HG03025 (cell line): Measurements from ENCODE around the gene DRG2.

Experiments
- ATAC-seq: cut with Tn5 transposase; IDR thresholded peaks from one replicate; pipeline ENCODE4 v1.9.1; 2021; ENCODE audit warnings: mild to moderate bottlenecking, moderate library complexity; ENCODE audit not compliant: unreplicated experiment, low FRiP score

Gene DRG2

GRCh38 chr17:18140648-18141047 lies 52.9 kb downstream of the DRG2 start:
- ATAC-seq = no peak

GRCh38 chr17:18141210-18141803 lies 53.6 kb downstream of the DRG2 start:
- no peak for ATAC-seq

- ATAC-seq = no peak
Observed at GRCh38 chr17:18142417-18142816, 54.7 kb downstream of the DRG2 start.

- no peak for ATAC-seq
Observed at GRCh38 chr17:18143044-18143936, 55.5 kb downstream of the DRG2 start.

GRCh38 chr17:18144261-18144660 lies 56.5 kb downstream of the DRG2 start:
- no peak for ATAC-seq

- ATAC-seq = no peak
Observed at GRCh38 chr17:18144855-18145254, 57.1 kb downstream of the DRG2 start.

- no peak for ATAC-seq
Observed at GRCh38 chr17:18145811-18146210, 58.1 kb downstream of the DRG2 start.

GRCh38 chr17:18146259-18146658 lies 58.5 kb downstream of the DRG2 start:
- ATAC-seq = no peak

GRCh38 chr17:18146980-18147379 lies 59.2 kb downstream of the DRG2 start:
- ATAC-seq = no peak

GRCh38 chr17:18148586-18148985 lies 60.8 kb downstream of the DRG2 start:
- ATAC-seq = no peak

- ATAC-seq = no peak
Observed at GRCh38 chr17:18151290-18151689, 63.5 kb downstream of the DRG2 start.

- ATAC-seq = no peak
Observed at GRCh38 chr17:18155179-18155578, 67.4 kb downstream of the DRG2 start.

- ATAC-seq = no peak
Observed at GRCh38 chr17:18156171-18156975, 68.6 kb downstream of the DRG2 start.

- ATAC-seq = no peak
Observed at GRCh38 chr17:18156976-18157280, 69.2 kb downstream of the DRG2 start.
